H1 (cell line): Measurements from ENCODE around the gene RPS6KL1. TPM values are rescaled to one million over a fixed set of nuclear protein-coding genes. Genes with fewer than 3 reads are reported as not detected.

Experiments used
- CTCF ChIA-PET: fragments of 300-600 bp; sonication (Branson Sonifier 250); formaldehyde crosslinking; loops from one replicate; lab custom pipeline; 2021; ENCODE audit not compliant: partially characterized antibody; lab: Charles Lee
- POLR2A ChIA-PET: fragments of 300-600 bp; sonication (Branson Sonifier 250); formaldehyde crosslinking; loops from one replicate; lab custom pipeline; 2021; ENCODE audit warnings: inconsistent platforms; ENCODE audit not compliant: partially characterized antibody; lab: Charles Lee
- DNase-seq, 2 experiments: peaks; one replicate each; pipeline versions ENCODE4 v3.0.0 to v3.0.0-alpha.2; 2010 to 2022; ENCODE audit warnings: low spot score in 2 of 2, low read depth in 1 of 2, mixed read lengths in 1 of 2
- FAIRE-seq: peaks from 2 replicates; lab custom pipeline; 2011; peaks lifted over from hg19 to GRCh38; lab: Jason Lieb, UNC
- H2AFZ ChIP-seq: 2 replicates; pipeline ENCODE4 v1.8.1; 2012; ENCODE audit warnings: low read length, inconsistent platforms
- H2AK5ac ChIP-seq: 2 replicates; pipeline ENCODE4 v1.6.1; 2013; ENCODE audit warnings: low read depth, low read length
- H2BK120ac ChIP-seq: replicated peaks from 2 replicates; pipeline ENCODE3; 2013; ENCODE audit warnings: low read depth, low read length, inconsistent platforms
- H2BK12ac ChIP-seq: 2 replicates; pipeline ENCODE4 v1.6.1; 2013; ENCODE audit warnings: low read depth, low read length
- H2BK15ac ChIP-seq: 2 replicates; pipeline ENCODE4 v1.6.1; 2013; ENCODE audit warnings: low read length
- H2BK20ac ChIP-seq: 2 replicates; pipeline ENCODE4 v1.6.1; 2013; ENCODE audit warnings: low read length
- H2BK5ac ChIP-seq: 2 replicates; pipeline ENCODE4 v1.6.1; 2013; ENCODE audit warnings: low read depth, low read length
- H3K14ac ChIP-seq: 2 replicates; pipeline ENCODE4 v1.6.1; 2013; ENCODE audit warnings: inconsistent platforms; ENCODE audit not compliant: insufficient read length
- H3K18ac ChIP-seq: 2 replicates; pipeline ENCODE4 v1.6.1; 2013; ENCODE audit warnings: low read length; ENCODE audit errors: extremely low read depth
- H3K23ac ChIP-seq: 2 replicates; pipeline ENCODE4 v1.6.1; 2013; ENCODE audit warnings: inconsistent platforms; ENCODE audit not compliant: insufficient read length
- H3K23me2 ChIP-seq: 2 replicates; pipeline ENCODE4 v1.6.1; 2013; ENCODE audit warnings: low read depth, low read length
- H3K27ac ChIP-seq: 2 replicates; pipeline ENCODE4 v1.6.1; 2011; ENCODE audit warnings: low read depth, low read length, inconsistent platforms
- H3K27me3 ChIP-seq, 4 experiments: replicated peaks in 1 of 4; 1 replicate in 1 of 4; 2 replicates in 3 of 4; pipeline versions ENCODE4 v1.6.1 to v1.8.1; 2011 to 2013; ENCODE audit warnings: low read length in 3 of 4, mild to moderate bottlenecking in 3 of 4, inconsistent platforms in 2 of 4, mixed read lengths in 2 of 4, moderate library complexity in 1 of 4; ENCODE audit not compliant: control insufficient read depth in 3 of 4, insufficient read depth in 3 of 4; ENCODE audit errors: extremely low read depth in 1 of 4
- H3K36me3 ChIP-seq, 4 experiments: 2 replicates each; pipeline versions ENCODE4 v1.6.1 to v1.8.1; 2011 to 2013; ENCODE audit warnings: mild to moderate bottlenecking in 4 of 4, low read length in 3 of 4, moderate library complexity in 2 of 4, control low read depth in 1 of 4, inconsistent platforms in 1 of 4; ENCODE audit not compliant: insufficient read depth in 4 of 4, control insufficient read depth in 2 of 4
- H3K4ac ChIP-seq: replicated peaks from 2 replicates; pipeline ENCODE3; 2013; ENCODE audit warnings: low read length, low read depth, mixed read lengths, inconsistent platforms; ENCODE audit not compliant: insufficient read length
- H3K4me1 ChIP-seq, 4 experiments: replicated peaks in 1 of 4; 1 replicate in 1 of 4; 2 replicates in 3 of 4; pipeline versions ENCODE4 v1.6.1 to v1.8.1; 2011 to 2013; ENCODE audit warnings: low read length in 3 of 4, inconsistent platforms in 2 of 4, mixed read lengths in 1 of 4; ENCODE audit not compliant: insufficient read depth in 4 of 4, control insufficient read depth in 3 of 4
- H3K4me2 ChIP-seq, 2 experiments: 2 replicates each; pipeline versions ENCODE4 v1.6.1 to v1.8.1; 2011 to 2013; ENCODE audit warnings: low read depth in 2 of 2, low read length in 2 of 2, control low read depth in 1 of 2, inconsistent platforms in 1 of 2, mild to moderate bottlenecking in 1 of 2; ENCODE audit not compliant: insufficient read depth in 1 of 2
- H3K4me3 ChIP-seq, 4 experiments: fragments of 200-600, 300-600 bp in 1 of 4; sonication (generic), shearing (Covaris generic), sonication (Bioruptor Twin) in 1 of 4; 2 replicates each; pipeline versions ENCODE4 v1.5.1 to v1.8.1; 2011 to 2016; ENCODE audit warnings: low read length in 4 of 4, low read depth in 3 of 4, control low read depth in 2 of 4, inconsistent platforms in 2 of 4, mild to moderate bottlenecking in 2 of 4, mixed read lengths in 1 of 4, moderate library complexity in 1 of 4; ENCODE audit not compliant: insufficient read depth in 2 of 4; ENCODE audit errors: extremely low read depth in 1 of 4
- H3K56ac ChIP-seq: replicated peaks from 2 replicates; pipeline ENCODE3; 2013; ENCODE audit warnings: low read depth, mild to moderate bottlenecking, mixed read lengths, low read length, inconsistent platforms; ENCODE audit not compliant: insufficient read length
- H3K79me1 ChIP-seq: 2 replicates; pipeline ENCODE4 v1.6.1; 2013; ENCODE audit warnings: low read depth, low read length, control low read depth
- H3K79me2 ChIP-seq, 2 experiments: 2 replicates each; pipeline versions ENCODE4 v1.6.1 to v1.8.1; 2012 to 2013; ENCODE audit warnings: low read length in 2 of 2, mild to moderate bottlenecking in 2 of 2, inconsistent platforms in 1 of 2; ENCODE audit not compliant: insufficient read depth in 2 of 2, control insufficient read depth in 1 of 2
- H3K9ac ChIP-seq, 4 experiments: replicated peaks in 1 of 4; 1 replicate in 1 of 4; 2 replicates in 3 of 4; pipeline versions ENCODE4 v1.6.1 to v1.8.1; 2011 to 2013; ENCODE audit warnings: low read depth in 3 of 4, low read length in 3 of 4, control low read depth in 2 of 4, mild to moderate bottlenecking in 2 of 4, moderate library complexity in 2 of 4, inconsistent platforms in 1 of 4; ENCODE audit errors: extremely low read depth in 1 of 4
- H3K9me3 ChIP-seq, 2 experiments: 2 replicates each; pipeline versions ENCODE4 v1.6.1 to v1.8.1; 2012 to 2013; ENCODE audit warnings: mild to moderate bottlenecking in 2 of 2, moderate library complexity in 2 of 2, control low read depth in 1 of 2, inconsistent platforms in 1 of 2, low read depth in 1 of 2, low read length in 1 of 2, mixed read lengths in 1 of 2; ENCODE audit not compliant: insufficient read depth in 2 of 2
- H4K20me1 ChIP-seq, 2 experiments: replicated peaks in 1 of 2; 2 replicates each; pipeline versions ENCODE3 to v1.8.1; 2011 to 2013; ENCODE audit warnings: inconsistent platforms in 2 of 2, low read length in 2 of 2, mild to moderate bottlenecking in 1 of 2; ENCODE audit not compliant: insufficient read depth in 2 of 2, control insufficient read depth in 1 of 2
- H4K5ac ChIP-seq: 2 replicates; pipeline ENCODE4 v1.6.1; 2013; ENCODE audit warnings: low read length, low read depth, mixed read lengths, inconsistent platforms; ENCODE audit not compliant: insufficient read length
- H4K8ac ChIP-seq: 2 replicates; pipeline ENCODE4 v1.8.0; 2013; ENCODE audit warnings: mild to moderate bottlenecking, moderate library complexity, low read length, inconsistent platforms; ENCODE audit not compliant: insufficient read depth; ENCODE audit errors: extremely low read depth
- H4K91ac ChIP-seq: replicated peaks from 2 replicates; pipeline ENCODE3; 2013; ENCODE audit warnings: low read length, mixed read lengths, inconsistent platforms; ENCODE audit not compliant: insufficient read length
- GABPA ChIP-seq: IDR thresholded peaks from 2 replicates; pipeline ENCODE4 v1.6.1; 2011; ENCODE audit warnings: mild to moderate bottlenecking, low read length, moderate library complexity, borderline replicate concordance; ENCODE audit not compliant: insufficient read depth
- JUN ChIP-seq: IDR thresholded peaks from 2 replicates; pipeline ENCODE4 v1.6.1; 2011; ENCODE audit warnings: low read depth, mild to moderate bottlenecking, improper control_type of control experiment, low read length
- POU5F1 ChIP-seq: IDR thresholded peaks from 2 replicates; pipeline ENCODE4 v1.6.1; 2011; ENCODE audit warnings: low read depth, mild to moderate bottlenecking, low read length, moderate library complexity
- RBBP5 ChIP-seq: IDR thresholded peaks from 2 replicates; pipeline ENCODE4 v1.7.1; 2012; ENCODE audit warnings: low read depth, mild to moderate bottlenecking, inconsistent platforms, low read length, moderate library complexity, borderline replicate concordance
- RXRA ChIP-seq: IDR thresholded peaks from 2 replicates; pipeline ENCODE4 v1.6.1; 2011; ENCODE audit warnings: low read depth, mild to moderate bottlenecking, low read length, moderate library complexity; ENCODE audit not compliant: insufficient read depth
- WGBS, 2 experiments: shearing (Covaris generic) in 1 of 2; methylation state at CpG; one replicate each; pipeline versions ENCODE4 v1.1.6 to v1.1.7; 2013 to 2015; ENCODE audit warnings: low lambda C conversion rate in 2 of 2, mixed read lengths in 2 of 2, inconsistent platforms in 1 of 2, low coverage in 1 of 2, missing lambda C conversion rate in 1 of 2; ENCODE audit not compliant: insufficient replicate concordance in 2 of 2, insufficient coverage in 1 of 2, insufficient read length in 1 of 2; ENCODE audit errors: extremely low coverage in 1 of 2, missing lambda C conversion rate in 1 of 2; 5-methylcytosine and 5-hydroxymethylcytosine counted together
- polyA plus RNA-seq, 7 experiments: library from polyadenylated mRNA; depleted of rRNA in 3 of 7; stranded (reverse) in 5 of 7; unstranded in 2 of 7; fragments of >200 nt in 5 of 7; fragments of 200-250 nt in 2 of 7; gene quantifications; 1 replicate in 5 of 7; 2 replicates in 1 of 7; 4 replicates in 1 of 7; pipeline versions ENCODE4 v1.2.1 to v1.2.3, GENCODE V29; 2011 to 2013; ENCODE audit warnings: missing spikeins in 2 of 7, mixed read lengths in 2 of 7
- total RNA-seq: library from RNA; stranded (reverse); fragmentation: NEBNext Ultra II Directional; extraction: Animal tissue kit (Norgen Biotek cat#: 25700); gene quantifications from 2 replicates; pipeline ENCODE4 v1.2.1, GENCODE V29; 2021
- TF ChIP-seq, protein P1 (sequence below): IDR thresholded peaks from 2 replicates; pipeline ENCODE4 v1.6.1; 2012; ENCODE audit warnings: inconsistent platforms

RPS6KL1 gene
- total and polyA plus RNA-seq, 2 of the 8 experiments (the other 6 are each of a cell fraction or from before 2014, with no cell fraction given): 9.8 to 13.8 TPM

DNA sequence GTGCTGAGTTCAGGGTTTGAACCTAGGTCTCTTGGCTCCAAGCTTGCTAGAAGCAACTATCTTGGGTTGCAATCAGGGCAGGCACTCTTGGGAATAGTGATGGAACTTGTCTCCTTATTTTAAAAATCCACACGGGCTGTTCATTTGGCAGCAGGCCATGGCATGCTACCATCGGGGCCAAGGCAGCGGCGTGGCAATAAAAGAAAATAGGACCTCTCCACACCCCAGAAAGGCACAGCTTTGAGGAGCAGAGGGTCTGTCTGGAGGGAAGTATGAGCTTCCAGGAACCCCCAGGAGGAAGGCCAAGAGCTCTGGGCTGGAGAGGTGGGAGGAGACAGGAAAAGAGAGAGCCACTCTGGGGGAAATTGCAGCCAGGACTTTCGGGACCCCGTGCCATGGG is 15.3 kb downstream of the RPS6KL1 start:
- Histone ChIP-seq H3K9ac (no peak overlapping the region), H3K23me2 (no peaks in the 10 kb centered on the region), H3K36me3 (peaks cover 6 to 17% (median 9%) of the 10 kb centered on the region in 4 experiments), H3K27me3 (no peaks in the 10 kb centered on the region), H2BK15ac (no peak overlapping the region), H2AFZ (no peak overlapping the region), H2BK120ac (no peak overlapping the region), H3K9me3 (no peaks in the 10 kb centered on the region), H3K79me2 (no peaks in the 10 kb centered on the region), H3K79me1 (no peaks in the 10 kb centered on the region), H3K4me1 (no peaks in the 10 kb centered on the region; a peak in 1 of 7 replicates), H2AK5ac (no peak overlapping the region), H3K4ac (no peak overlapping the region), H4K91ac (no peak overlapping the region), H3K23ac (no peak overlapping the region), H3K27ac (no peak overlapping the region), H3K4me3 (no peak overlapping the region), H3K14ac (no peak overlapping the region), H2BK20ac (no peak overlapping the region), H4K20me1 (peaks cover 2 to 10% of the 10 kb centered on the region in 2 experiments), H2BK12ac (no peak overlapping the region), H3K18ac (no peak overlapping the region), H4K8ac (no peak overlapping the region), H3K56ac (no peak overlapping the region), H3K4me2 (no peak overlapping the region), H2BK5ac (no peak overlapping the region; the same call in 1 of the 2 replicates), H4K5ac (no peak overlapping the region)
- WGBS, 2 experiments: 91% methylated on average over 6 of the region's 6 CpGs; no CpG with 5 or more reads in 1 of the 2 experiments
- DNase-seq (no peak), FAIRE-seq (no peak)
- ChIA-PET CTCF (interaction anchor here (0.9 to 24.8 kb wide), 22 partner anchors 10 to 299 kb away, joined by 3 to 509 read pairs (median 6); partner anchors contain the start of genes PROX2 and RPS6KL1), POLR2A (interaction anchor here (0.7 to 6.8 kb wide), 13 partner anchors 9 to 559 kb away, joined by 3 to 80 read pairs (median 5); partner anchors contain the start of genes RPS6KL1, VRTN and ZC2HC1C)
- TF ChIP-seq JUN: no peak
- no peak for TF ChIP-seq RXRA
- no peak for TF ChIP-seq POU5F1
- TF ChIP-seq, protein P1, sequence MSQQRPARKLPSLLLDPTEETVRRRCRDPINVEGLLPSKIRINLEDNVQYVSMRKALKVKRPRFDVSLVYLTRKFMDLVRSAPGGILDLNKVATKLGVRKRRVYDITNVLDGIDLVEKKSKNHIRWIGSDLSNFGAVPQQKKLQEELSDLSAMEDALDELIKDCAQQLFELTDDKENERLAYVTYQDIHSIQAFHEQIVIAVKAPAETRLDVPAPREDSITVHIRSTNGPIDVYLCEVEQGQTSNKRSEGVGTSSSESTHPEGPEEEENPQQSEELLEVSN: no peak
- no peak for TF ChIP-seq GABPA
- no peak for TF ChIP-seq RBBP5
